Thoracic aorta (tissue), 2 donors: ENCODE data around the gene ASS1. TPM values are rescaled to one million over a fixed set of nuclear protein-coding genes. Genes with fewer than 3 reads are reported as not detected.

Source experiments
- ATAC-seq: fragments of 150-250 bp; one replicate; pipeline ENCODE4 v1.8.0; 2017; ENCODE audit warnings: low read depth; ENCODE audit not compliant: insufficient number of reproducible peaks, low FRiP score
- DNase-seq: peaks from one replicate; pipeline ENCODE4 v3.0.0-alpha.2; 2020; ENCODE audit warnings: low spot score
- H3K27ac ChIP-seq, 2 donors: fragments of 200-600 bp; sonication (generic); 1 replicate in 1 of 2; 2 replicates in 1 of 2; pipeline ENCODE4 v1.5.1; 2016; ENCODE audit warnings: mild to moderate bottlenecking in 2 of 2, moderate library complexity in 2 of 2
- H3K27me3 ChIP-seq: fragments of 200-600 bp; sonication (generic); replicated peaks from 2 replicates; pipeline ENCODE4 v1.6.0; 2016; ENCODE audit warnings: mild to moderate bottlenecking; ENCODE audit not compliant: insufficient read depth
- H3K36me3 ChIP-seq: fragments of 200-600 bp; sonication (generic); one replicate; pipeline ENCODE4 v1.5.1; 2016
- H3K4me1 ChIP-seq, 2 donors: fragments of 200-600 bp; sonication (generic); 1 replicate in 1 of 2; 2 replicates in 1 of 2; pipeline versions ENCODE4 v1.5.1 to v1.6.0; 2016; ENCODE audit warnings: low read depth in 2 of 2, mild to moderate bottlenecking in 1 of 2; ENCODE audit not compliant: control insufficient read depth in 1 of 2
- H3K4me3 ChIP-seq: fragments of 200-600 bp; sonication (generic); 2 replicates; pipeline ENCODE4 v1.5.1; 2016; ENCODE audit warnings: mild to moderate bottlenecking
- H3K9me3 ChIP-seq: fragments of 200-600 bp; sonication (generic); 2 replicates; pipeline ENCODE4 v1.5.1; 2016
- total RNA-seq, 2 donors: library from RNA; depleted of rRNA; stranded (reverse); fragments of >200 nt; gene quantifications; one replicate each; pipeline versions ENCODE4 v1.1.0 to v1.2.3, GENCODE V29; 2016
- TF ChIP-seq, protein P1 (sequence below): fragments of 200-600 bp; sonication (generic); IDR thresholded peaks from one replicate; pipeline ENCODE4 v1.5.1; 2019; ENCODE audit warnings: antibody characterized with exemption

Gene ASS1
- total RNA-seq, 2 donors from 2014 or later = 65.4 to 81.7 TPM

DNA sequence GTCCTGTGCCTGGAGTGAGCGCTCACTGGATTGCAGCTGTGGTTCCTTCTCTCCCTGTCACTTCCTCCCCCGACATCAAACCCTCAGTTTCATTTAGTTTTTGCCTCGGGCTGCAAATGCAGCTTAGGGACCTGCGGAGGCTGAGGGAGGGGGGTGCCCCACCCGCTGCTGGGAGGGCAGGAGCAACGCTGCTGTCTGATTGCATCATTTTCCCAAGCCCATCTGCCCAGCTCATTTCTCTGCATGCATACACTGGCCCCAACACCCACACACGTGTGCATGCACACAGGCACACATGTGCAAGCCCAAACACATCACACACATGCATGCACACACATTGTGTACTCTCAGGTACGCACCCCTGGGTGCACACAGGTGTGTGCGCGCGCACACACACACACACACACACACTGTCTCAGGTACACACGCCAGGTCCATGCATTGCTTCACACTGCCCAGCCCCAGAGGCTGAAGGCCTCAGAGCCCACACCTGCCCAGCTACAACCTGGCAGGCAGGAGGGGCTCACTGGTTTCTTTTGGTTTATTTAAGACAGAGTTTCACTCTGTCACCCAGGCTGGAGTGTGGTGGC lies 3.4 kb downstream of the ASS1 start:
- TF ChIP-seq, protein P1, sequence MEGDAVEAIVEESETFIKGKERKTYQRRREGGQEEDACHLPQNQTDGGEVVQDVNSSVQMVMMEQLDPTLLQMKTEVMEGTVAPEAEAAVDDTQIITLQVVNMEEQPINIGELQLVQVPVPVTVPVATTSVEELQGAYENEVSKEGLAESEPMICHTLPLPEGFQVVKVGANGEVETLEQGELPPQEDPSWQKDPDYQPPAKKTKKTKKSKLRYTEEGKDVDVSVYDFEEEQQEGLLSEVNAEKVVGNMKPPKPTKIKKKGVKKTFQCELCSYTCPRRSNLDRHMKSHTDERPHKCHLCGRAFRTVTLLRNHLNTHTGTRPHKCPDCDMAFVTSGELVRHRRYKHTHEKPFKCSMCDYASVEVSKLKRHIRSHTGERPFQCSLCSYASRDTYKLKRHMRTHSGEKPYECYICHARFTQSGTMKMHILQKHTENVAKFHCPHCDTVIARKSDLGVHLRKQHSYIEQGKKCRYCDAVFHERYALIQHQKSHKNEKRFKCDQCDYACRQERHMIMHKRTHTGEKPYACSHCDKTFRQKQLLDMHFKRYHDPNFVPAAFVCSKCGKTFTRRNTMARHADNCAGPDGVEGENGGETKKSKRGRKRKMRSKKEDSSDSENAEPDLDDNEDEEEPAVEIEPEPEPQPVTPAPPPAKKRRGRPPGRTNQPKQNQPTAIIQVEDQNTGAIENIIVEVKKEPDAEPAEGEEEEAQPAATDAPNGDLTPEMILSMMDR = no peak
- H3K4me1 ChIP-seq = peaks cover 31 to 64% of the 10 kb centered on the region in 2 donors
- H3K4me3 ChIP-seq = no peak overlapping the region
- ATAC-seq = no peak
- no peaks in the 10 kb centered on the region for H3K27me3 ChIP-seq
- H3K36me3 ChIP-seq = no peaks in the 10 kb centered on the region
- no peak for DNase-seq
- no peaks in the 10 kb centered on the region for H3K9me3 ChIP-seq
- no peak overlapping the region for H3K27ac ChIP-seq

- no peak for ATAC-seq
- no peaks in the 10 kb centered on the region for H3K9me3 ChIP-seq
- no peaks in the 10 kb centered on the region for H3K36me3 ChIP-seq
- no peak overlapping the region for H3K4me3 ChIP-seq
- TF ChIP-seq, protein P1 = no peak
- H3K27ac ChIP-seq = no peak overlapping the region
- H3K4me1 ChIP-seq = peaks cover 31 to 64% of the 10 kb centered on the region in 2 donors
- no peaks in the 10 kb centered on the region for H3K27me3 ChIP-seq
- DNase-seq = no peak
These were observed 4.2 kb downstream of the ASS1 start for GRCh38 chr9:130448771-130449603.

- no peak overlapping the region for H3K27ac ChIP-seq
- H3K36me3 ChIP-seq = no peaks in the 10 kb centered on the region
- ATAC-seq (no peak), DNase-seq (no peak)
- no peaks in the 10 kb centered on the region for H3K27me3 ChIP-seq
- H3K4me3 ChIP-seq = no peak overlapping the region
- TF ChIP-seq, protein P1 = no peak
- no peaks in the 10 kb centered on the region for H3K9me3 ChIP-seq
- peaks cover 31 to 57% of the 10 kb centered on the region in 2 donors for H3K4me1 ChIP-seq
These were observed 5.7 kb downstream of the ASS1 start for GRCh38 chr9:130450344-130451003.

GRCh38 chr9:130451004-130451390 lies 6.2 kb downstream of the ASS1 start:
- Histone ChIP-seq H3K27me3 (no peaks in the 10 kb centered on the region), H3K27ac (peak overlapping the region; percentile 20 to 69), H3K36me3 (no peaks in the 10 kb centered on the region), H3K4me1 (peaks cover 30 to 52% of the 10 kb centered on the region in 2 donors), H3K9me3 (no peaks in the 10 kb centered on the region), H3K4me3 (no peak overlapping the region)
- ATAC-seq (no peak), DNase-seq (no peak)
- TF ChIP-seq, protein P1 = no peak
